ENCODE data around the gene CD22. TPM values are rescaled to one million over a fixed set of nuclear protein-coding genes. Genes with fewer than 3 reads are reported as not detected.
"Not testable (repeated sequence)": the region's sequence is repeated elsewhere in the genome, so short reads cannot be mapped to it uniquely, and the experiment has no call there.

CD22 gene
- total RNA-seq, 1 experiment from 2014 or later = 0.04 TPM

DNA sequence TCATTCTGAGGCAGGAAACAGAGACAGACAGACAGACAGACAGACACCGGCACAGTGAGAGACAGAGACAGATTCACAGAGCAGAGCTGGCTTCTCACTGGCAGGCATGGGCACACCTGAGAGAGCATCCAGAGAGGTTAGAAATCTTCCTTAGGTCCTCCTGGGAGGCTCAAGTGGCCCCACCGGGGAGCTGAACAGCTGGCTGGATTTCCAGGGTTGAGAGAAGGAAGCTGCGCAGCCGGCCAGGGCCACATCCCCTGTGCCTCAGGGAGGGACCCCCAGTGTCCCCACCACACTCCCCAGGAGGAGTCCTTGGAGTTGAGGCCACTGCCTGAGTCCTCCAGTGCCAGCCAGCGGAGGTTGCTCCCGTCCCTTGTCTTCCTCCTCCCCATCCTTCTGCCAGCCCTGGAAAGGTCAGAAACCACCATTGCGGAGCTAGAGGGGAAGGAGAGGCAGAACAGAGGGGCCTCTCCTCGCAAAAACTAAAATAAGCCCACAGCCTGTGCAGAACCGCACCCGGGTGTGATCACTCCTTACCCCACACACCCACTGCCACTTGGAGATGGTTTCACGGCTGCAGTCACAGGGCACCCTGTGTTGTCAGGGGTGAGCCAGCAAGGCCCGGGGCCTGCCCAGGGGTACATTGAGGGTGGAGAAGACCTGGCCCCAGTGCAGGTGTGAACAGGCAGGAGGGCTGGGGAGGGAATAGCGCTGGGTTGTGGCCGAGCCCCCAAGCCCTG lies 33.4 kb downstream of the CD22 start:
- no peak overlapping the region for H3K4me3 ChIP-seq
- no peaks in the 10 kb centered on the region for H3K36me3 ChIP-seq
- H3K4me1 ChIP-seq = no peaks in the 10 kb centered on the region
- H3K27ac ChIP-seq = no peak overlapping the region
- H3K9me3 ChIP-seq (replicated peaks) = no peaks in the 10 kb centered on the region
- no peak for DNase-seq
- H3K27me3 ChIP-seq = peaks cover 20% of the 10 kb centered on the region; the same call in 1 of the 2 replicates

DNA sequence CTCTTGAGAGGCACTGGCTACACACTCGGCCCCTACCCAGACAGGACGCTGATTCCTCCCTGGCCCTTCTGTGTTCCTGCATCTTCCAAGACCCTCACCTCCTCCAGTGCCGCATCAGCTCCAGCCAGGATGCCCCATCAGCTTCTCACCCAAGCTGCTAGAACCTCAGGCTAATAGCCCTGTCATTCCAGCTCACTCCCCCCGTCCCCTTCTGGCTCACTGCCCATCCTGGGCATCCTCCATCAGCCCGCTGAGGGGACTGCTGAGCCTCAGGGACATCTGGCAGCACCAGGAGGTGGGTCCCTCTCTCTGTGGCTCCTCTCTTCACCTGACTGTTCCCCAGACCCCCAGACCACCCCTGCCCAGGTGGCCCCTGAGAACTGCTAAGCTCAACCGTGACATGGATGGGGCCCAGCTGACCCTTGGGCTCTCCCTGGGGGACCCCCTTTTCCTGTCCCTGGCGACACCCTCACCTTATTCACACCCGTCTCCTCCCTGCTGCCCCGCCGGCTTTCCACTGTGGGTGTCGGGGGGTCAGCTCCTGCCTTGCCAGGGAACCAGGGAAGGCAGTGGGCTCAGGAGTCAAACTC lies 34.1 kb downstream of the CD22 start:
- H3K27ac ChIP-seq = no peak overlapping the region
- H3K4me1 ChIP-seq = no peaks in the 10 kb centered on the region
- H3K36me3 ChIP-seq = no peaks in the 10 kb centered on the region
- H3K27me3 ChIP-seq = peaks cover 13% of the 10 kb centered on the region; the same call in 1 of the 2 replicates
- H3K4me3 ChIP-seq = no peak overlapping the region
- no peak for DNase-seq
- no peaks in the 10 kb centered on the region for H3K9me3 ChIP-seq (replicated peaks)

DNA sequence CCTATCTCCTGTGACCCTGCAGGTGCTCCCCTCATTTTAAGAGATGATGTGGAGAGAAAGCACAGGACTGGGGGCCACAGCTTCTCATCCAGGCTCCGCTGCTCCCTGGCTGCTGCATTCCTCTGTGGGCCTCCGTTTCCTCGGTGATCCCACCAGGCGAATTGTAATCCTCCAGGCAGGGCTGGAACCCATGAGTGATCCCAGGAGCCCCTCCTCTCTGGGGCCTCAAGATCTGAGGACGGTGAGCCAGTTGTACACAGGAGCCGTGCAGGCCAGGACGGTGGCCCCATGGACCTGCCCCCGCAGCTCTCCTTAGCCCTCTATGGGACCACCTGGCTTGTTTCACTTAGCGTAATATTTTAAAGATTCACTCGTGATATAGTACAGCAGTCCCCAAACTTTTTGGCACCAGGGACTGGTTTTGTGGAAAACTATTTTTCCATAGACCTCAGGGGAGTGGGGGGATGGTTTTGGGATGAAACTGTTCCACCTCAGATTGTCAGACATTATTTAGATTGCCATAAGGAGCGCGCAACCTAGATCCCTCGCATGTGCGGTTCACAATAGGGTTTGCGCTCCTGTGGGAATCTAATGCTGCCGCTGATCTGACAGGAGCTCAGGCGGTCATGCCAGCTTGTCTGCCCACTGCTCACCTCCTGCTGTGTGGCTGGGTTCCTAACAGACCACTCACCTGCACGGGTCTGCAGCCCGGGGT lies 34.9 kb downstream of the CD22 start:
- Histone ChIP-seq H3K36me3 (no peaks in the 10 kb centered on the region), H3K4me1 (no peaks in the 10 kb centered on the region), H3K27me3 (peaks cover 13% of the 10 kb centered on the region; the same call in 1 of the 2 replicates), H3K27ac (no peak overlapping the region), H3K4me3 (no peak overlapping the region), H3K9me3 (replicated peaks) (no peaks in the 10 kb centered on the region)
- no peak for DNase-seq

DNA sequence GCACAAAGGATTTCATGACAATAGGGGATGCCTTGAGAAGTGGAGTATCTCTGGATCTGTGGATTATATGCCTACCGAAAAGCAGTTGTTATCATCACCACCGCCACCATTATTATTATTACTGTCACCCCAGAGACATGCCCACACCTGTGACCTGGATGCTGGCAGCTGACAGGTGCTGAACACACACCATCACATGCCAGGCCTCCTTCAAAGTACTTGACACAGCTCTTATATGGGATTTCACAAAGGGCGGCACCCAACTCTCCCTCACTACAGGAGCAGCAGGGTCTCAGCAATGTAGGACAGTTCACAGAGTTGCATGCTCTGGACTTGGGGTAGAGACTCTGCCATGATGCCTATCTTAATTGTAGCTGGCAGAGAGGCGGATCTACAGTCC lies 36.3 kb downstream of the CD22 start:
- H3K4me3 ChIP-seq = no peak overlapping the region
- H3K36me3 ChIP-seq = no peaks in the 10 kb centered on the region
- no peak for DNase-seq

DNA sequence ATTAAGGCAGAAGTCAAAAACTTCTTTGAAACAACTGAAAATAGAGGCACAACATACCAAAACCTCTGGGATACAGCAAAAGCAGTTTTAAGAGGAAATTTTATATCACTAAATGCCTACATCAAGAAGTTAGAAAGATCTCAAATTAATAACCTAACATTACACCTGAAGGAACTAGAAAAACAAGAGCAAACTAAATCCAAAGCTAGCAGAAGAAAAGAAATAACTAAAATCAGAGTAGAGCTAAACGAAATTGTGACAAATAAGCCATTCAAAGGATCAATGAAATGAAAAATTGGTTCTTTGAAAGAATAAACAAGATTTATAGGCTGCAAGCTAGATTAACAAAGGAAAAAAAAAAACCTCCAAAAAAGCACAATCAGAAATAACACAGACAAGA lies 39.4 kb downstream of the CD22 start:
- no peaks in the 10 kb centered on the region for H3K9me3 ChIP-seq (replicated peaks)
- H3K27ac ChIP-seq = no peak overlapping the region
- no peak for DNase-seq
- 0 out of 2 replicates have a peak, but pooled peaks cover 5% of the 10 kb centered on the region for H3K27me3 ChIP-seq
- H3K4me1 ChIP-seq = no peaks in the 10 kb centered on the region
- no peaks in the 10 kb centered on the region for H3K36me3 ChIP-seq
- H3K4me3 ChIP-seq = no peak overlapping the region

More for the DNA sequence above, 36.3 kb downstream of the CD22 start:
- Histone ChIP-seq H3K27me3 (peaks cover 13% of the 10 kb centered on the region; the same call in 1 of the 2 replicates), H3K4me1 (no peaks in the 10 kb centered on the region), H3K27ac (no peak overlapping the region), H3K9me3 (replicated peaks) (no peaks in the 10 kb centered on the region)

DNA sequence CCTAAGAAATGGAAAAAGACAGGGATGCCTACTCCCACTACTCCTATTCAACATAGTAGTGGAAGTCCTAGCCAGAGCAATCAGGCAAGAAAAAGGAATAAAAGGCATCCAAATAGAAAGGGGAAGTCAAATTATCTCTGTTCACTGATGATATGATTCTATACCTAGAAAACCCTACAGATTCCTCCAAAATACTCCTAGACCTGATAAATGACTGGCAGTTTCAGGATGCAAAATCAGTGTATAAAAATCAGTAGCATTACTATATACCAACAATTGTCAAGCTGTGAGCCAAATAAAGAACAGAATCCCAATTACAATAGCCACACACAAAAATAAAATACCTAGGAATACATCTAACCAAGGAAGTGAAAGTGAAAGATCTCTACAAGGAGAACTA lies 40.5 kb downstream of the CD22 start:
- Histone ChIP-seq H3K27me3 (0 out of 2 replicates have a peak, but pooled peaks cover 3% of the 10 kb centered on the region), H3K4me3 (no peak overlapping the region), H3K4me1 (no peaks in the 10 kb centered on the region), H3K27ac (no peak overlapping the region), H3K36me3 (no peaks in the 10 kb centered on the region), H3K9me3 (replicated peaks) (no peaks in the 10 kb centered on the region)
- DNase-seq = no peak

DNA sequence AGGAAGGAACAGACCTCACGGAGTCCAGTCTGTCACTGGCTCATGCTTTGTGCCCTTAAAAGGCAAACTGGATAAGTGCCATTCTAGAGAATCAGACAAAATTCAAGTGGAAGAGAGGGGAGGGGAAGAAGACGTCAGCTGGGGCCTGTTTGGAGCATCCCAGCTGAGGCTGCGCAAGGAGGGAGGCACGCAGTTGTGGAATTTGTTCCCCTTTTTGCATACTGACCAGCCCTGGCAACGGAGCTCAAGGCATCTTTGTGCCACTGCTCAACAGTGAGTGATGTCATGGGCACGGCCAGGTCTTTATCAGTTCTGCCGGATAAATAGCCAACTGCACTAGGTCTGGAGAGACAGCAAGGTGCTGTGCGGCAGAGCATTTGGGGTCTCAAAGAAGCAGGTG lies 41.7 kb downstream of the CD22 start, which contains the start of gene GPR42:
Gene GPR42, plus strand, starts transcription at position 347 of the 400 bp plus-strand sequence. CDS start 292 bp downstream, outside the sequence.
- Histone ChIP-seq H3K4me3 (no peak within 1 kb of the TSS), H3K27ac (no peak within 1 kb of the TSS), H3K9me3 (replicated peaks) (no peaks in the 10 kb centered on the region), H3K27me3 (0 out of 2 replicates have a peak, but pooled peaks cover 3% of the 10 kb centered on the region), H3K4me1 (no peaks in the 10 kb centered on the region), H3K36me3 (no peaks in the 10 kb centered on the region)
- DNase-seq = no peak

DNA sequence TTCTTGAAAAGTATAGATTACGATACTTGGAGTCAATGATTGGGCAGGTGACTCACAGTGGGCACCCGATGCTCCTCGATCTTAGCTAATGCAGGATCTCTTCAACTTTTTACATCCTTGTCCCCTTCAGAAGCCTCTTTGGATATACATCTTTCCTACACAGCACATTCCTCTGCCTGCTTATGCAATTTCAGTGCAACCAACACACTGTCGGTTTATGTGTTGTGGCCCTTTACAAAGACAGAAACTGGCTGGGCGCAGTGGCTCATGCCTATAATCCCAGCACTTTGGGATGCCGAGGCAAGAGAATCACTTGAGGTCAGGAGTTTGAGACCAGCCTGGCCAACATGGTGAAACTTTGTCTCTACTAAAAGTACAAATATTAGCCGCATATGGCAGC lies 44.5 kb downstream of the CD22 start:
- Histone ChIP-seq H3K4me3 (no peak overlapping the region), H3K36me3 (no peaks in the 10 kb centered on the region), H3K4me1 (no peaks in the 10 kb centered on the region), H3K27me3 (no peaks in the 10 kb centered on the region), H3K9me3 (replicated peaks) (0 out of 2 replicates have a peak, but pooled peaks cover 2% of the 10 kb centered on the region), H3K27ac (no peak overlapping the region)
- no peak for DNase-seq

DNA sequence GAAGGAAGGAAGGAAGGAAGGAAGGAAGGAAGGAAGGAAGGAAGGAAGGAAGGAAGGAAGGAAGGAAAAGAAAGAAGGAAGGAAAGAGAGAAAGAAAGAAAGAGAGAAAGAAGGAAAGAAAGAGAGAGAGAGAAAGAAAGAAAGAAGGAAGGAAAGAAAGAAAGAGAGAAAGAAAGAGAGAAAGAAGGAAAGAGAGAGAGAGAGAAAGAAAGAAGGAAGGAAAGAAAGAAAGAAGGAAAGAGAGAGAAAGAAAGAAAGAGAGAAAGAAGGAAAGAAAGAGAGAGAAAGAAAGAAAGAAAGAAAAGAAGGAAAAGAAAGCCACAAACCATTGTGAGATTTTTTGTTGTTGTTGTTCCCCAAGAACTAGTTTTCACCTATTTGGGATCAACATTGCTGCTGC lies 45.0 kb downstream of the CD22 start:
- not testable (repeated sequence) for H3K36me3 ChIP-seq; H3K27me3 ChIP-seq; H3K4me1 ChIP-seq; H3K9me3 ChIP-seq (replicated peaks); H3K4me3 ChIP-seq; H3K27ac ChIP-seq; DNase-seq

DNA sequence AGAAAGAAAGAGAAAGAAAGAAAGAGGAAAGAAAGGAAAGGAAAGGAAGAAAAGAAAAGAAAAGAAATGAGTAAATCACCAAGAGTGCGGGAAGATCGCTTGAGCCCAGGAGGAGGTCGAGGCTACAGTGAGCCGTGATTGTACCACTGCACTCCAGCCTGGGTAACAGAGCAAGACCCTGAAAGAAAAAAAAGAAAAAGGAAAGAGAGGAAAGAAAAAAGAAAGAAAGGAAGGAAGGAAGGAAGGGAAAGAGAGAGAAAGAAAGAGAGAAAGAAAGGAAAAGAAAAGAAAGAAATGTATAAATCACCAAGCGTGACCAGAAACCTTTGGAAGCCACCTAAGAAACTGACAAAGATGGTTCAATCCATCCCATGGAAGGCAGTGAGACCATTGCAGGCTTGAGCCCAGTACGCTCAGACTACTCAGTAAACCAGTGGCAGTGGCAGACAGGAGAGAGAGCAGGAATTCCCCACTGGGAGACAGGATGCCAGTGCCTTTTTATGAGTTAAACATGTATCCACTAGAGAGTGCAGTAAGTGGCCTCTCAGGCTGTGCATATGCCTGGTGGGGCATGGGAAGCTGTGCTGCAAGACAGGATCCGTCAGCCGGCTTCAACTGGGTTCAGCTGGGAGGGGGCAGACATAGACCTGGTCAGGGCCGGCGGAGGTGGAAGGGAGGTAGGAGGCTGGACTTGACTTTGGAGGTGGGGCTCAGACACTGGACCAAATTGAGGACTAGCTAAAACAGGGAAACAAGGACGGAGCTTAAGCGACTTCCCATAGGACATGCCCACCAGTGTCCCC lies 46.7 kb downstream of the CD22 start:
- Histone ChIP-seq H3K27me3 (no peaks in the 10 kb centered on the region), H3K9me3 (replicated peaks) (0 out of 2 replicates have a peak, but pooled peaks cover 3% of the 10 kb centered on the region), H3K4me3 (no peak overlapping the region), H3K36me3 (no peaks in the 10 kb centered on the region), H3K27ac (no peak overlapping the region), H3K4me1 (no peaks in the 10 kb centered on the region)
- no peak for DNase-seq

DNA sequence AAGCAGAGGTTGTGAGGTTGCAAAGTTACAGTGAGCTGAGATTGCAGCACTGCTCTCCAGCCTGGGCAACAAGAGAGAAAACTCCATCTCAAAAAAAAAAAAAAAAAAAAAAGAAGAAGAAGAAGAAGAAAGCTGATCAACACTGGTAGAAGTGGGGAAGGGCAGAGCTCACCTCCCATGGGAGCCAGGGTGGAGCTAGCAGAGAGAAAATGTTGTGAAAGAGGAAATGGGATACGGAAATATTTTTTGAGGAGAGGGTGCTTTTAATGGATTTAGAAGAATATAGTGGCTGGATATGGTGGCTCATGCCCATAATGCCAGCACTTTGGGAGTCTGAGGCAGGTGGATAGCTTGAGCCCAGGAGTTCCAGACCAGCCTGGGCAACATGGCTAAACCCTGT lies 48.7 kb downstream of the CD22 start:
- no peak overlapping the region for H3K4me3 ChIP-seq
- DNase-seq = no peak
- no peaks in the 10 kb centered on the region for H3K27me3 ChIP-seq
- H3K9me3 ChIP-seq (replicated peaks) = 0 out of 2 replicates have a peak, but pooled peaks cover 3% of the 10 kb centered on the region
- H3K4me1 ChIP-seq = no peaks in the 10 kb centered on the region
- H3K27ac ChIP-seq = no peak overlapping the region
- no peaks in the 10 kb centered on the region for H3K36me3 ChIP-seq

DNA sequence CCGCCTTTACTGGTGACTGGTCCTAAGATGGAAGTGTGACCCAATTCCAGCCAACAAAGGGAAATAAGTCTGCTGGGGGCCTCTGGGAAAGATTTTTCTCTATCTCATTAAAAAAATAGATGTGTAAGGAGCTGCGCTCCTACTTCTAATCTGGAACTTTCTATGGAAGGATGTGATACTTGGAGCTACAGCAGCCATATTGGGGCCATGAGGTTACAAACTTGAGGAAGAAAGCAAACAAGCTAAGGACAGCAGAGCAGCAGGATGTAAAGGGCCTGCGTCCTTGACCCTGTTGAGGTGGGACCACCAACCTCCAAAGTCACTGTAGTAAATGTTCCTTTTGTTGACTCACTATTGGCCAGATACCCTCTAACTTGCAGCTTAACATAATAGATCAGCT lies 49.4 kb downstream of the CD22 start:
- H3K27me3 ChIP-seq = no peaks in the 10 kb centered on the region
- no peak overlapping the region for H3K27ac ChIP-seq
- no peak overlapping the region for H3K4me3 ChIP-seq
- H3K4me1 ChIP-seq = no peaks in the 10 kb centered on the region
- 0 out of 2 replicates have a peak, but pooled peaks cover 3% of the 10 kb centered on the region for H3K9me3 ChIP-seq (replicated peaks)
- H3K36me3 ChIP-seq = no peaks in the 10 kb centered on the region
- DNase-seq = no peak

DNA sequence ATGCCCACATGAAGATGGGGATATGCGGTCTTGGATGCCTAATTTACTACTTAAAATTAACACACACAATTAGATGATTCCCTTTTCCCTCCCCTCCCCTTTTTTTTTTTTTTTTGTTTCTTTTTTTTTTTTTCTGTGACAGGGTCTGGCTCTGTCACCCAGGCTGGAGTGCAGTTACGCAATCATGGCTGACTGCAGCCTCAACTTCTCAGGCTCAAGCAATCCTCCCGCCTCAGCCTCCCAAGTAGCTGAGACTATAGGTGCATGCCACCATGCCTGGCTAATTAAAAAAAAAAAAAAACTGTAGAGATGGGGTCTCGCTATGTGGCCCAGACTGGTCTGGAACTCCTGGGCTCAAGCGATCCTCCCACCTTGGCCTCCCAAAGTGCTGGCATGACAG lies 50.6 kb downstream of the CD22 start:
- H3K9me3 ChIP-seq (replicated peaks); H3K27ac ChIP-seq; H3K4me1 ChIP-seq; DNase-seq; H3K36me3 ChIP-seq; H3K27me3 ChIP-seq; H3K4me3 ChIP-seq: not testable (repeated sequence)

DNA sequence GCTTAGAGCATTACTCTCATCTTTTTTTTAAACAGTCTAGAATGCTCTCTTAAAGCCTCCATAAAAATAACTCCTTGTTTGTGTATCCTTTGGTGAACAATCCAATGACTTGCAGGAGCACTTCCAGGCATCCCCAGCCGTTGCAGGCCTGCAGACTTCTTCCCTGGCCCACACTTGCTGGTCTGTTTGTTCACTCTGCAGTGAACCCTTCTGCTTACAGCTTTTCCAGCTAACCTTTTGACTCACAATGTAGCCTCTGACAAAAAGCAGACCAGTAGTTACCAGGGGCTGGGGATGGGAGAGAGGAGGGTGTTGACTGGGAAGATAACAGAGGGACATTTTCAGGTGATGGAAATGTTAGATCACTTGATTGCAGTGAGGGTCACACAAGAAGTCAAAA lies 51.0 kb downstream of the CD22 start:
- no peak for DNase-seq

More for the DNA sequence above, 51.0 kb downstream of the CD22 start:
- no peaks in the 10 kb centered on the region for H3K36me3 ChIP-seq
- no peak overlapping the region for H3K4me3 ChIP-seq
- H3K27ac ChIP-seq = no peak overlapping the region
- H3K9me3 ChIP-seq (replicated peaks) = peaks cover 7% of the 10 kb centered on the region; the same call in 1 of the 2 replicates
- no peaks in the 10 kb centered on the region for H3K27me3 ChIP-seq
- H3K4me1 ChIP-seq = no peaks in the 10 kb centered on the region
